Nephron (organoid): ENCODE measurements around the gene TDRD6.
A peak's percentile ranks its signal among the peaks of the same experiment; 100 is the strongest.

ENCODE experiments used
- H3K27ac Mint-ChIP-seq, 3 experiments: 2 replicates each; pipeline ENCODE4 v1.8.0; 2020; ENCODE audit warnings: mixed read lengths in 3 of 3, mild to moderate bottlenecking in 2 of 3, moderate library complexity in 1 of 3
- H3K27me3 Mint-ChIP-seq: 2 replicates; pipeline ENCODE4 v1.8.0; 2021; ENCODE audit warnings: low read depth, mild to moderate bottlenecking, moderate library complexity, mixed read lengths
- H3K36me3 Mint-ChIP-seq: 2 replicates; pipeline ENCODE4 v1.8.0; 2020; ENCODE audit warnings: low read depth, mixed read lengths
- H3K4me1 Mint-ChIP-seq: 2 replicates; pipeline ENCODE4 v1.8.0; 2020; ENCODE audit warnings: mixed read lengths
- H3K4me3 Mint-ChIP-seq, 3 experiments: 2 replicates each; pipeline ENCODE4 v1.8.0; 2020; ENCODE audit warnings: mild to moderate bottlenecking in 3 of 3, mixed read lengths in 3 of 3, moderate library complexity in 2 of 3
- H3K9me3 Mint-ChIP-seq: 2 replicates; pipeline ENCODE4 v1.8.0; 2020; ENCODE audit warnings: mixed read lengths
- CTCF ChIP-seq, 3 experiments: fragments of 200-600 bp; sonication (generic); IDR thresholded peaks; one replicate each; pipeline ENCODE4 v1.5.0; 2021; ENCODE audit warnings: antibody characterized with exemption in 3 of 3; ENCODE audit not compliant: unreplicated experiment in 3 of 3

Gene TDRD6

GRCh38 chr6:46746696-46747095 lies 59.0 kb downstream of the TDRD6 start, which contains the start of gene ANKRD66:
TSS of gene ANKRD66 (plus strand) at chr6:46746933. CDS start at chr6:46751949, 5,016 bp downstream.
- H3K36me3 Mint-ChIP-seq: no peaks in the 10 kb centered on the region
- H3K4me3 Mint-ChIP-seq: no peak within 1 kb of the TSS
- no peaks in the 10 kb centered on the region for H3K9me3 Mint-ChIP-seq
- H3K4me1 Mint-ChIP-seq: peaks cover 6% of the 10 kb centered on the region
- H3K27me3 Mint-ChIP-seq: peaks cover 8% of the 10 kb centered on the region
- H3K27ac Mint-ChIP-seq: no peak within 1 kb of the TSS
- TF ChIP-seq CTCF (IDR thresholded peaks at IDR 0.05; ENCODE audit: unreplicated experiment in 3 of 3): no peak

DNA sequence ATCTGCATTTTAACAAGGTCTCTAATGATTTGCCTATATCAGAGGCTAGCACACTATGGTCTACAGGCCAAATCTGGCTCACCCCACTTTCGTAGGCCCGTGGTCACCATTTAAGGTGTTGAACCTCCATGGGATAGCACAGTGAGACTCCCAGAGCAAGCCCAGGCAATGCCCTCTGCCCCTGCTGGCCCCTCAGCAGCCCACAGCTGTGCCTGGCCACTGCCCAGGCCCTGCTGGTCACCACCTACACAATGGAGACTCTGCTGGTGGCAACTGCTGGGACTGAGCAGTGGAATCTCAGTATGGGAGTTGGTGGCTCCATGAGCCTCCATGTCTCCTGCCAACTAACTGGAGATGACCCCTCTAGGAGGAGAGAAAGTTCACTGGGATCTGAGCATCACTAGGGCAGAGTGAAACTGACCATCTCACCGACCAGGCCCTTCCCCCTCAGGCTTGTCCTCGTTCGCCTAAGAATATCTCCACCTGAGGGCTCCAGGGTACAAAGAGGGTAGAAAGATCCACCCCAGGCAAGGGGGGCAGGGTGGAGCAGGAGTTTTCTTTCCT lies 61.3 kb downstream of the TDRD6 start:
- H3K9me3 Mint-ChIP-seq: no peaks in the 10 kb centered on the region
- no peak for TF ChIP-seq CTCF (IDR thresholded peaks at IDR 0.05; ENCODE audit: unreplicated experiment in 3 of 3)
- H3K27me3 Mint-ChIP-seq: peaks cover 8% of the 10 kb centered on the region
- H3K4me1 Mint-ChIP-seq: peaks cover 6% of the 10 kb centered on the region
- H3K36me3 Mint-ChIP-seq: no peaks in the 10 kb centered on the region
- no peak overlapping the region for H3K27ac Mint-ChIP-seq
- H3K4me3 Mint-ChIP-seq: no peak overlapping the region

DNA sequence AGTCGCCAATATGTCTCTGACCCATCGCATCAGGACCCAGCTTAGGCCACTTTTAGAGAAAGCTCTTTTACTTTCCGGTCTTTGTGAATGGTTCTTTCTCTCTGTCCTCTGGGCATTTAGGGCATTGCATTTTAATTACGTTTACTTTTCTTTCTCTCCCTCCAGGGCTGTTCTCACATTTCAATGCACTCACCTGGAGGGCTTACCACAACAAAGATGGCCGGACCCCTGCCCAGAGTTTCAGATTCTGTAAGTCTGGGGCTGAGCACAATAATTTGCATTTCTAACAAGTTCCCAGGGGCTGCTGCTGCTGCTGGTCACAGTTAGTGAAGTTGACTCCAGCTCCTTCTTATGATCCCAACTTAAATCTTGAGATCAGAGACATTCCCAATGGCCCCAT lies 62.0 kb downstream of the TDRD6 start:
- Mint-ChIP-seq H3K27me3 (peaks cover 7% of the 10 kb centered on the region), H3K36me3 (no peaks in the 10 kb centered on the region), H3K4me3 (no peak overlapping the region), H3K27ac (peak overlapping the region in 1 of 3 experiments; percentile 5), H3K4me1 (peaks cover 6% of the 10 kb centered on the region), H3K9me3 (no peaks in the 10 kb centered on the region)
- TF ChIP-seq CTCF (IDR thresholded peaks at IDR 0.05; ENCODE audit: unreplicated experiment in 3 of 3): no peak

GRCh38 chr6:46751658-46752057 lies 64.0 kb downstream of the TDRD6 start:
- H3K4me3 Mint-ChIP-seq: no peak overlapping the region
- no peak overlapping the region for H3K27ac Mint-ChIP-seq
- no peak for TF ChIP-seq CTCF (IDR thresholded peaks at IDR 0.05; ENCODE audit: unreplicated experiment in 3 of 3)
- H3K36me3 Mint-ChIP-seq: no peaks in the 10 kb centered on the region
- no peaks in the 10 kb centered on the region for H3K9me3 Mint-ChIP-seq
- peaks cover 6% of the 10 kb centered on the region for H3K4me1 Mint-ChIP-seq
- no peaks in the 10 kb centered on the region for H3K27me3 Mint-ChIP-seq
